Cardiac muscle cell (in vitro differentiated cells and primary cell): Measurements from ENCODE around the gene PDXP. TPM values are rescaled to one million over a fixed set of nuclear protein-coding genes. Genes with fewer than 3 reads are reported as not detected.
A peak's percentile ranks its signal among the peaks of the same experiment; 100 is the strongest.

ENCODE experiments used
- DNase-seq, 2 donors: peaks; one replicate each; pipeline versions ENCODE4 v3.0.0 to v3.0.0-alpha.2; 2010 to 2017; ENCODE audit warnings: low read depth in 1 of 2, low spot score in 1 of 2
- H3K27ac ChIP-seq: fragments of 200-600 bp; sonication (generic); 2 replicates; pipeline ENCODE4 v1.5.1; 2016
- H3K27me3 ChIP-seq: fragments of 200-600 bp; sonication (generic); 2 replicates; pipeline ENCODE4 v1.6.0; 2016; ENCODE audit warnings: control low read depth
- H3K36me3 ChIP-seq: fragments of 200-600 bp; sonication (generic); 2 replicates; pipeline ENCODE4 v1.5.1; 2016; ENCODE audit warnings: control low read depth
- H3K4me1 ChIP-seq: fragments of 200-600 bp; sonication (generic); 2 replicates; pipeline ENCODE4 v1.8.1; 2017; ENCODE audit warnings: low read depth, mild to moderate bottlenecking, mixed run types
- H3K4me3 ChIP-seq: fragments of 200-600 bp; sonication (generic); 2 replicates; pipeline ENCODE4 v1.5.1; 2016; ENCODE audit warnings: mild to moderate bottlenecking
- H3K9me3 ChIP-seq: fragments of 200-600 bp; sonication (generic); 2 replicates; pipeline ENCODE4 v1.5.1; 2017; ENCODE audit warnings: low read depth, mild to moderate bottlenecking, control low read depth
- CTCF ChIP-seq: IDR thresholded peaks from 2 replicates; pipeline ENCODE4 v1.5.1; 2012; ENCODE audit warnings: low read depth, mild to moderate bottlenecking, low read length
- polyA plus RNA-seq: library from polyadenylated mRNA; unstranded; fragments of >200 nt; fragmentation: Nextera tagmentation; extraction: Ambion mirVana; gene quantifications from 2 replicates; pipeline ENCODE4 v1.2.1, GENCODE V29; 2016
- total RNA-seq: library from RNA; depleted of rRNA; stranded (reverse); fragments of >200 nt; gene quantifications from 2 replicates; pipeline ENCODE4 v1.2.3, GENCODE V29; 2016

Gene PDXP
- total and polyA plus RNA-seq, 2 experiments from 2014 or later: 48.5 to 117 TPM

GRCh38 chr22:37616201-37617083 is 42.1 kb upstream of the PDXP start:
- no peak for DNase-seq
- no peaks in the 10 kb centered on the region for H3K4me1 ChIP-seq
- TF ChIP-seq CTCF: no peak

GRCh38 chr22:37617431-37617830 is 41.1 kb upstream of the PDXP start:
- no peaks in the 10 kb centered on the region for H3K9me3 ChIP-seq
- no peak overlapping the region for H3K27ac ChIP-seq
- DNase-seq: no peak
- H3K4me3 ChIP-seq: no peak overlapping the region
- no peaks in the 10 kb centered on the region for H3K4me1 ChIP-seq
- no peak for TF ChIP-seq CTCF
- H3K27me3 ChIP-seq: no peaks in the 10 kb centered on the region
- H3K36me3 ChIP-seq: peaks cover 6% of the 10 kb centered on the region

More at GRCh38 chr22:37616201-37617083, 42.1 kb upstream of the PDXP start:
- Histone ChIP-seq H3K9me3 (no peaks in the 10 kb centered on the region), H3K36me3 (peaks cover 6% of the 10 kb centered on the region), H3K27me3 (no peaks in the 10 kb centered on the region), H3K27ac (no peak overlapping the region), H3K4me3 (no peak overlapping the region)

DNA sequence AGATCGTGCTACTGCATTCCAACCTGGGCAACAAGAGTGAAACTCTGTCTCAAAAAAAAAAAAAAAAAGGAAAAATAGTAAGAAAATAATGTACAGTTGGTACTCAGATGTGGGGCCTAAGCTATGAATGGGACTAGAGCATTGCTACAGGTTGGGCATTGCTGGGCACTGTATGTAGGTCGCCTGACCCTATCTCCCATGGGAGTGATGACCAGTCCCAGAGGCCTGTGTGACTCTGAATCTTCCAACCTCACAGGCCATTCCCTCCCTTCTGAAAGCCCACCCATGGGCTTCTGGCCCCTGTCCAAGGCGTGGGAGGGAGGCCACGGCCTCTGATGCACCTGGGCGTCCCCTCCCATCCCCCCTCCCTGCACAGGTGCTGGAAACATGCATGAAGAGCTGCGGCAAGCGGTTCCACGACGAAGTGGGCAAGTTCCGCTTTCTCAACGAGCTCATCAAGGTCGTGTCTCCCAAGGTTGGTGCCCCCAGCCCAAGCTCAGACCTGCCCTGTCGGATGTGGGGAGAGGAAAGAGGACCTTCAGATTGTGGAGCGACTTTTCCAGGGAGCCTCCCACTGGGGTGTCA is 40.4 kb upstream of the PDXP start:
- Histone ChIP-seq H3K27ac (no peak overlapping the region), H3K36me3 (peaks cover 6% of the 10 kb centered on the region), H3K9me3 (no peaks in the 10 kb centered on the region), H3K4me3 (no peak overlapping the region), H3K27me3 (no peaks in the 10 kb centered on the region), H3K4me1 (no peaks in the 10 kb centered on the region)
- no peak for TF ChIP-seq CTCF
- no peak for DNase-seq

DNA sequence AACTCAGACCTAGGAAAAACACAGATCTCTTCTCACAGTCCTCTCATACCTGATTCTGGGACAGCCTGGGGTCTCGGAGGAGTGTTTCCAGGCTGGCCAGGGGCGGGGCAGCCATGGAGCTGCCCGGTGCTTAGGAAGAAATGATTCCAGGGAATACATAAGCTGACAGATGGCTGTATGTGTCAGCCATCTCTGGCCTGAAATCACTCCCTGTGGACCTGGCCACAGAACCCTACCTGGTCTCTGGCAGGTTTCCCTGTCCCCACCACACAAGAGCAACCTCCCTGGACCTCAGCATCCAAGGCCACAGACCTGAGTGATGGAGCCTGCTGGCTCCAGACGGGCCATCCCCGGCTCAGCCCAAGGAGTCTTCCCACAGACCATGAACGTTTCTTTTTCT is 39.8 kb upstream of the PDXP start:
- no peak overlapping the region for H3K4me3 ChIP-seq
- no peak for DNase-seq
- no peaks in the 10 kb centered on the region for H3K27me3 ChIP-seq
- H3K27ac ChIP-seq: no peak overlapping the region
- peaks cover 6% of the 10 kb centered on the region for H3K36me3 ChIP-seq
- TF ChIP-seq CTCF: no peak
- H3K4me1 ChIP-seq: peaks cover under 1% of the 10 kb centered on the region
- H3K9me3 ChIP-seq: no peaks in the 10 kb centered on the region

GRCh38 chr22:37619991-37620390 is 38.5 kb upstream of the PDXP start:
- no peak for TF ChIP-seq CTCF
- H3K36me3 ChIP-seq: peaks cover 11% of the 10 kb centered on the region
- H3K27ac ChIP-seq: peak overlapping the region; percentile 23
- no peak overlapping the region for H3K4me3 ChIP-seq
- H3K4me1 ChIP-seq: peaks cover 4% of the 10 kb centered on the region
- DNase-seq: no peak
- H3K27me3 ChIP-seq: no peaks in the 10 kb centered on the region
- H3K9me3 ChIP-seq: no peaks in the 10 kb centered on the region
